Erythroblast (primary cell): Measurements from ENCODE around the gene NPLOC4.

Source experiments
- GATA1 ChIP-seq: IDR thresholded peaks from 2 replicates; pipeline ENCODE4 v1.6.1; 2011; ENCODE audit warnings: low read depth, mild to moderate bottlenecking, control low read depth, low read length, moderate library complexity
- POLR2A ChIP-seq: IDR thresholded peaks from 2 replicates; pipeline ENCODE4 v1.6.1; 2011; ENCODE audit warnings: mild to moderate bottlenecking, low read length

DNA sequence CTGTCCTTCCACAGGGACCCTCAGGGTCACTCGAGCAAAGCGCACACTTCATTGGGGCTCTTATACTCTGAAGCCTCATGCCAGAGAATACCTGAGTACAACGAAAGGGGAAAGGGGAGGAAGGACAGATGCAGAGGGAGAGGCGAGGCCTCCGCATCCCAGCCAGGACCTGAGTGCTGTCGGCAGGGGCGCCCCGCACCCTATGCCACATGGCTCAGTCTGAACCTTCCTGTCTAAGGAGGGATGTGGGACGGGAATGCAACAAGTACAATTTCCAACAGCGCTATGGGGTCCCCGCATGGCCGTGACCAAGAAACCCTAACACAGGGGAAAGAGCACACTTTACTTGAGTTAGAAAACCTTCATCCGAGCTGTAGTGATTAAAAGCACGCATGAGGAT lies 44.9 kb downstream of the NPLOC4 start:
- TF ChIP-seq POLR2A (no peak), GATA1 (no peak)
